HAP-1 (cell line): Measurements from ENCODE around the gene TMEM62.
A peak's percentile ranks its signal among the peaks of the same experiment; 100 is the strongest.
"Not testable (repeated sequence)": the region's sequence is repeated elsewhere in the genome, so short reads cannot be mapped to it uniquely, and the experiment has no call there.

Experiments
- DNase-seq, 2 experiments: peaks; one replicate each; pipeline ENCODE4 v3.0.0-alpha.2; 2016 to 2020; ENCODE audit warnings: low spot score in 2 of 2
- H3K27me3 ChIP-seq: fragments of 250-450 bp; sonication (Bioruptor Pico); 2 replicates; pipeline ENCODE4 v1.5.1; 2020; ENCODE audit warnings: low read depth, mild to moderate bottlenecking, moderate library complexity
- H3K36me3 ChIP-seq: fragments of 250-450 bp; sonication (Bioruptor Pico); replicated peaks from 2 replicates; pipeline ENCODE4 v1.5.1; 2020; ENCODE audit warnings: mild to moderate bottlenecking
- H3K4me1 ChIP-seq: fragments of 250-450 bp; sonication (Bioruptor Pico); 2 replicates; pipeline ENCODE4 v1.5.1; 2020; ENCODE audit warnings: mild to moderate bottlenecking
- H3K4me3 ChIP-seq: fragments of 250-450 bp; sonication (Bioruptor Pico); 2 replicates; pipeline ENCODE4 v1.5.1; 2020; ENCODE audit warnings: mild to moderate bottlenecking, moderate library complexity
- H3K9me3 ChIP-seq: fragments of 250-450 bp; sonication (Bioruptor Pico); 2 replicates; pipeline ENCODE4 v1.5.1; 2020; ENCODE audit warnings: mild to moderate bottlenecking, moderate library complexity
- in situ Hi-C: fragments of 300-500 bp; cut with MboI; formaldehyde crosslinking; loops from 3 replicates; pipeline ENCODE4 v1.14.3; 2020; ENCODE audit warnings: low sequenced_read_pairs, inconsistent platforms, mixed read lengths

TMEM62 gene

DNA sequence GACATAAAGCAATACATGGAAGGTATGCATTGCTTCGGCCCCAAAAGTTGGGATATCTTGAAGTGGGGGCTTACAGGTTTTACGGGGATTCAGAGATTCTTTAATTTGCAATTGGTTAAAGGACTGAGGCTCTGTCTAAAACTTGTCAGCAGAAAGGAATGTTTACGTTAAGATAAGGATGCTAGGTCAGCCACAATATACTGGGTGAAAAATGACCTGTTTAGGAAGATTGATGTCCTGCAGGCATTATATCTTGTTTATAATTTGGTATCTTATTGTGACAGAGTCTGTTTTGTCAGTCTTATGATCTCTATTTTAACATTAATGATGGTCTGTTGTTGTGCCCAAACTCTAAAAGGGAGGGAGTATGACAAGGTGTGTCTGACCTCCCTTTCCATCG is 36.5 kb downstream of the TMEM62 start:
- Histone ChIP-seq H3K36me3 (peaks cover 7% of the 10 kb centered on the region), H3K9me3 (no peaks in the 10 kb centered on the region), H3K27me3 (no peaks in the 10 kb centered on the region), H3K4me1 (no peaks in the 10 kb centered on the region), H3K4me3 (no peak overlapping the region)
- in situ Hi-C loops = no loop called here
- DNase-seq = no peak

DNA sequence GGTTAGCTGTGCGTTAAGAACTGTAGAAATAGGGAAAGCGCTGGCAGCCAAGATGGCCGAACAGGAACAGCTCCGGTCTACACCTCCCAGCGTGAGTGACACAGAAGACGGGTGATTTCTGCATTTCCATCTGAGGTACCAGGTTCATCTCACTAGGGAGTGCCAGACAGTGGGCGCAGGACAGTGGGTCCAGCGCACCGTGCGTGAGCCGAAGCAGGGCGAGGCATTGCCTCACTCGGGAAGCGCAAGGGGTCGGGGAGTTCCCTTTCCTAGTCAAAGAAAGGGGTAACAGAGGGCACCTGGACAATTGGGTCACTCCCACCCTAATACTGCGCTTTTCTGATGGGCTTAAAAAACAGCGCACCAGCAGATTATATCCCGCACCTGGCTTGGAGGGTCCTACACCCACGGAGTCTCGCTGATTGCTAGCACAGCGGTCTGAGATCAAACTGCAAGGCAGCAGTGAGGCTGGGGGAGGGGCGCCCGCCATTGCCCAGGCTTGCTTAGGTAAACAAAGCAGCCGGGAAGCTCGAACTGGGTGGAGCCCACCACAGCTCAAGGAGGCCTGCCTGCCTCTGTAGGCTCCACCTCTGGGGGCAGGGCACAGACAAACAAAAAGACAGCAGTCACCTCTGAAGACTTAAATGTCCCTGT is 42.4 kb downstream of the TMEM62 start:
- in situ Hi-C loops, DNase-seq, H3K4me3 ChIP-seq, H3K36me3 ChIP-seq, H3K4me1 ChIP-seq, H3K9me3 ChIP-seq, H3K27me3 ChIP-seq: not testable (repeated sequence)

DNA sequence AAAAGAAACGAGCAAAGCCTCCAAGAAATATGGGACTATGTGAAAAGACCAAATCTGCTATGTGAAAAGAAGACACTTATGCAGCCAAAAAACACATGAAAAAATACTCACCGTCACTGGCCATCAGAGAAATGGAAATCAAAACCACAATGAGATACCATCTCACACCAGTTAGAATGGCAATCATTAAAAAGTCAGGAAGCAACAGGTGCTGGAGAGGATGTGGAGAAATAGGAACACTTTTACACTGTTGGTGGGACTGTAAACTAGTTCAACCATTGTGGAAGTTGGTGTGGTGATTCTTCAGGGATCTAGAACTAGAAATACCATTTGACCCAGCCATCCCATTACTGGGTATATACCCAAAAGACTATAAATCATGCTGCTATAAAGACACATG is 43.8 kb downstream of the TMEM62 start:
- H3K9me3 ChIP-seq, in situ Hi-C loops, H3K36me3 ChIP-seq, H3K4me1 ChIP-seq, DNase-seq, H3K4me3 ChIP-seq, H3K27me3 ChIP-seq: not testable (repeated sequence)

DNA sequence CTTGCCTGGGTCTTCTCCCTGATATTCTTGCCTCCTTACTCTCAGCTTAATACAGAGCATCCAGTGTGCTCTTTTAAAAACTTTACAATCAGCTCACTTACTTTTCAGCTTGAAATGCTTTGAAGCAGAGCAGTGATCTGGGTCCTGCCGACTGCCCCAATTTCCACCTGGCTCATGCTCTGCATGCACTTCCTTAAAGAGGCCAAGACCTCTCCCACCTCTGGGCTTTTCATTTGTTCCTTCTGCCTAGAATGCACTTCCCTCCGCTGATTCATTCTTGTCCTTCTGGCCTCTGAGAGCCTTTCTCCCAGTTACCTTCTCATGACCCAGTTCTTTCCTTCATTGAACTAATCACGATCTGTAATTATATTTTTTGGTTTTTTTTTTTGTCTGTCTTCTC is 49.9 kb downstream of the TMEM62 start:
- in situ Hi-C loops = no loop called here
- Histone ChIP-seq H3K4me3 (no peak overlapping the region), H3K4me1 (peaks cover 10% of the 10 kb centered on the region), H3K36me3 (peaks cover 12% of the 10 kb centered on the region; the same call in 1 of the 2 replicates), H3K9me3 (no peaks in the 10 kb centered on the region), H3K27me3 (no peaks in the 10 kb centered on the region)
- DNase-seq = no peak

DNA sequence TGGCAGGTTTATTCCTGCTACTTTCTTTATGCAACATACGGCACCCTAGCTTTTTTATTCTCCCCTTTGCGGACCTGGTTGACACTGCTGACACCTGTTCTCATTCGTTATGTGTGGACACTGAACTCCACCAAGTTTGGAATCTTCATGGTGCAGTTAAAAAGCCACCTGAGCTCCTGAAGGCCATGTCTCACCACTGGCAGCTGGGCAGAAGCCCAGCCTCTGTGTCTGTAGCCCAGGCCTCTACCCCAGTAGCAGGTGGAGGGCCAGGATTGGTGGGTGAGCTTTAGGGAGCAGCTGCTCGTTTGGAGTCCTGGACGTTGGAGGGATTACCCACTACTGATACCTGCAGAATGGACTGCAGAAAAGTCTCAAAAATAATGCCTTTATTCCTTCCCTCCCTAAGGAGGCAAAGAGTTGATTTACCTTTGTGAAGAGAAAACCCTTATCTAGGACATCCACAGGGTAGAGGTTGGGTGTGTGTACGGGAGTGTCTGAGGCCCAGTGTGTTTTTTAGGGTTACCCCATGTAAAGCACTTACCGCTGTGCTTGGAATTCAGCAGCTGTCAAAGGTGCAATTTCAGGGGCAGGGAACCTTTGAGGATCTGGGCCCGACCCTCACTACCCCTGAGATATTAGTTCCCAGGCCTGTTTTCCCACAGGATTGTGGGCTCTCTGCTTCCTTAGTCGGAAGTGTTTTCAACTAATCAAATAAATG is 51.2 kb downstream of the TMEM62 start:
- Histone ChIP-seq H3K9me3 (no peaks in the 10 kb centered on the region), H3K36me3 (peaks cover 17% of the 10 kb centered on the region), H3K4me3 (no peak overlapping the region), H3K27me3 (no peaks in the 10 kb centered on the region), H3K4me1 (peaks cover 10% of the 10 kb centered on the region)
- in situ Hi-C loops = no loop called here
- no peak for DNase-seq

DNA sequence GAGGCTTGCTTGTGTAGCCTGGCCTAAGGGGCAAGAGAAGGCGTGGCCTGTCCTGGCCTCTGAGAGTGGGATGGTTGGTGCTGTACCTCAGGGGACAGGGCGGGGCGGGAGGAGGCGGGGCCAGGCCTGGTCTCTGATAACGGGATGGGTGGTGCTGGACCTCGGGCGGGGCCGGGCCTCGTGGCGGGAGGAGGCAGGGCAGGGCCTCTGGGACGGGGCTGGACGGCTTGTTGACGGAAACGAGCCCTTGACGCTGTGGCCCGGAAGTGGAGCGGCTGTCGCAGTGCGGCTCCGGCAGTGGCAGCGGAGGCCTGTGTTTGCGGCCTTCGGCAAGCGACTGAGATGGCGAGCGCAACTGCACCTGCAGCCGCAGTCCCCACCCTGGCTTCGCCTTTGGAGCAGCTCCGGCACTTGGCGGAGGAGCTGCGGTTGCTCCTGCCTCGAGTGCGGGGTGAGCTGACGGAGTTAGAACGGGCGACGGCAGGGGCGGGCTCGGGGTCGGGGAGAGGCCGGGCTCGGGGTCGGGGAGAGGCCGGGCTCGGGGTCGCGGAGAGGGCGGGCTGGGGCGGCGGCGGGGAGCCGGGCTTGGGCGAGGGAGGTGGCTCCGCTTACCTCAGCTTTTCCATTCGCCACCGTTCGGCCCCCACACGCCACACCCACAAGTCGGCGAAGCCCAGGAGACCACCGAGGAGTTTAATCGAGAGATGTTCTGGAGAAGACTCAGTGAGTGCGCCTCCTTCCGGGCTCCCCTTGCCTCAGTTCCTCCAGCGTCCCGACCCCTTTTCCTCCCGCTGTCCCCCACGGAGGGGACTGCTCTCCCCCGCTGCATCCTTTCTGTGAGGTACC is 52.0 kb downstream of the TMEM62 start, which contains the start of gene CCNDBP1:
Gene CCNDBP1, plus strand, starts transcription at position 247 of the 846 bp plus-strand sequence. Its CDS starts 96 bp downstream, at position 343.
- Histone ChIP-seq H3K4me1 (peaks cover 10% of the 10 kb centered on the region), H3K9me3 (no peaks in the 10 kb centered on the region), H3K4me3 (peak within 1 kb of the TSS; percentile 65), H3K27me3 (no peaks in the 10 kb centered on the region), H3K36me3 (peaks cover 24% of the 10 kb centered on the region)
- peak; percentile 91 to 100 for DNase-seq
- in situ Hi-C loops = no loop called here

DNA sequence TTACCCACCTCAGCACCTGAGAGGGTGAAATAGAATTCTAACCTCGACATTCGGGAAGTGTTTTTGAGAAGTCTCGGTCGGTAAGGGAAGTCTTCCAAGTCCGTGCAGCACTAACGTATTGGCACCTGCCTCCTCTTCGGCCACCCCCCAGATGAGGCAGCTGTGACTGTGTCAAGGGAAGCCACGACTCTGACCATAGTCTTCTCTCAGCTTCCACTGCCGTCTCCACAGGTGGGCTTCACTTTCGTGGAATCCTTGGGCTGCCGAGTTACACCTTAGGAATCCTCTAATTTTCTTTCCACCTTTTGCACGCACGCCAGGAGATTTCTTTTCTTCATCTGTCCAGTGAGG is 52.6 kb downstream of the TMEM62 start:
- in situ Hi-C loops = no loop called here
- Histone ChIP-seq H3K9me3 (no peaks in the 10 kb centered on the region), H3K27me3 (no peaks in the 10 kb centered on the region), H3K4me1 (peaks cover 10% of the 10 kb centered on the region), H3K4me3 (peak overlapping the region; percentile 65), H3K36me3 (peaks cover 24% of the 10 kb centered on the region)
- no peak for DNase-seq

DNA sequence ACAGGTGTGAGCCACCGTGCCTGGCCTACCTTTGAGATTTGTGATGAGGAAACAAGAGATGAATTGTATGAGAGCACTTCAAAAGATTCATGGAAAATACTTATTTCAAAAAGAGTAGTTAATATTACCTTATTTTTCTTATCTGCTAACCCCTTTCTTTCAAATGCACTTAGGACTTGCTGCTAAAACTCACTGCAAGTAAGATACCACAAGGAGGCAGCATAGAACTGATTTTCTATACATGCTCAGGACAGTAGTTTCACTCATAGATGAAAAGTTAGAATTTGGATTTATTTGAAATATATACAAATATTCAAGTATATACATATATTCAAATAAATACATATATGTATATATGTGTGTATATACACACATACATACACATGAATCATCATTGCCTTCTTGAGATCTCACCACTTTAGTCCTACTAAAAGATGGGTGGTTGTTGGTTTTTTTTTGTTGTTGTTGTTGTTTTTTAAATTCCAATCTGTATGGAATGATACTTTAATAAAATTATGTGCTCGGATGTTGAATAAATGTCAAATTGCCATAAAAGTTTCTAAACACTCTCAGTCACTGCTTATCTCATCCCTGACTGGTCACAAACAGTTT is 54.3 kb downstream of the TMEM62 start:
- H3K27me3 ChIP-seq = no peaks in the 10 kb centered on the region
- no peaks in the 10 kb centered on the region for H3K9me3 ChIP-seq
- peaks cover 33% of the 10 kb centered on the region for H3K36me3 ChIP-seq
- in situ Hi-C loops = no loop called here
- H3K4me1 ChIP-seq = peaks cover 10% of the 10 kb centered on the region
- peak in 1 of 2 experiments; percentile 55 for DNase-seq
- H3K4me3 ChIP-seq = no peak overlapping the region

DNA sequence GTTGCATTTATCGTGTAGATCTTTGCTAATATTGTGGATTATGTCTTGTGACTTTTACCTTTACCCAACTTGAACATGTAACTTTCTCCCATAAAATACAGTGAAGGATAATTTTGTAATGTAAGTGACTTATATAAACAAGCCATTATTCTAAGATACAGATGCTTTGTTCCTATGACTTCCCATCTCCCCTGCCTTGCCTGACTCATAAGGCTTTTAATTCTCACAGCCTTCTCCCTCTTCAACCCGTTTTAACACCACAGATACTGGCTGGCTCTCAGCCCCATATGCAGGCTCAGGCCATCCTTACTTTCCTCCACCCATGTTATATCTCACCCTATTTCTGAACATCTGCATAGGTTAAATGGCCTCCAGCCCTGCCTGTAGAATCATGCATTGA is 55.9 kb downstream of the TMEM62 start:
- Histone ChIP-seq H3K4me3 (no peak overlapping the region), H3K27me3 (no peaks in the 10 kb centered on the region), H3K4me1 (peaks cover 10% of the 10 kb centered on the region), H3K36me3 (peaks cover 41% of the 10 kb centered on the region), H3K9me3 (no peaks in the 10 kb centered on the region)
- in situ Hi-C loops = no loop called here
- DNase-seq = no peak

DNA sequence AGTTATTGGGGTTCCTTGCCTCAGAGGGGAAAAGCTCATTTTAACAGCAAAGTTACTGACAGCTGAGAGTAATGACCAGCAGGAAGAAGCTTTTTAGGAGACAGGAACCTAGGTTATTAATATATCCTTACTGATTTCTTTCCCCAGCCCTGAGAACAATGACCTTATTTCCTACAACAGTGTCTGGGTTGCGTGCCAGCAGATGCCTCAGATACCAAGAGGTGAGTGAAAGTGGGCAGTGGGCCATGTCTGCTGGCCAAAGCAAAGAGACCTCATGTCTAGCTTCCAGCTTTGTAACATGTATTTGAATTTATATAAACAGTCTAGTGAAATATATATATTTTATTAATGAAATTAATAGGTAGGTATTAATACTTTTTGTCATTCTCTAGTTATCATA is 56.8 kb downstream of the TMEM62 start:
- Histone ChIP-seq H3K4me3 (no peak overlapping the region), H3K27me3 (no peaks in the 10 kb centered on the region), H3K4me1 (peaks cover 7% of the 10 kb centered on the region; the same call in 1 of the 2 replicates), H3K9me3 (no peaks in the 10 kb centered on the region), H3K36me3 (peaks cover 45% of the 10 kb centered on the region)
- in situ Hi-C loops = no loop called here
- DNase-seq = no peak

DNA sequence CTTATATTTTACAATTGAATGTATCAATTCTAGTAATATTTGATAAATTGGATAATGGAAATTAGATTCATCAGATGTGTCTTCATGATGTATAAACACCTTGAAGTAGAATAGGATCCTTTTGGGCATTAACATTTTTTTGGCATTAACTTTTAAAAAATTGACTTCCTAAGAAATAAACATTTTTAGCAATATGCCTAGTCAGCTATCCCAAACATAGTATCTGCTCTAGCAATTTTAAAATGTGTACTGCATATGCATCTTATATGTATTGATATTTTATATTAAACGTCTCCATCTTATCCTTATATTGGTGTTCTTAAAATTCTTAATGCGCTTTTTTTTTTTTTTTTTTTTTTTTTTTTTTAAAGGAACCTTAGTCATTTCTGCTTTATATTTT is 60.3 kb downstream of the TMEM62 start:
- Histone ChIP-seq H3K9me3 (no peaks in the 10 kb centered on the region), H3K36me3 (peaks cover 43% of the 10 kb centered on the region)
- in situ Hi-C loops = no loop called here

DNA sequence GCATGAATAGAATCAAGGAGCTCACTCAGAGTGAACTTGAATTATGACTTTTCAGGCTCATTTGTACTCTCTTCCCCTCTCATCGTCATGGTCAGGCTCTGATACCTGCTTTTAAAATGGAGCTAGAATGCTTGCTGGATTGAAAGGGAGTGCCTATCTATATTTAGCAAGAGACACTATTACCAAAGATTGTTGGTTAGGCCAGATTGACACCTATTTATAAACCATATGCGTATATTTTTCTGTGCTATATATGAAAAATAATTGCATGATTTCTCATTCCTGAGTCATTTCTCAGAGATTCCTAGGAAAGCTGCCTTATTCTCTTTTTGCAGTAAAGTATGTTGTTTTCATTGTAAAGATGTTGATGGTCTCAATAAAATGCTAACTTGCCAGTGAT is 61.4 kb downstream of the TMEM62 start:
- no peak for DNase-seq
- Histone ChIP-seq H3K4me3 (no peak overlapping the region), H3K36me3 (peaks cover 35% of the 10 kb centered on the region), H3K9me3 (no peaks in the 10 kb centered on the region), H3K27me3 (no peaks in the 10 kb centered on the region), H3K4me1 (no peaks in the 10 kb centered on the region)
- in situ Hi-C loops = no loop called here

More for the DNA sequence above, 60.3 kb downstream of the TMEM62 start:
- no peak for DNase-seq
- Histone ChIP-seq H3K4me1 (no peaks in the 10 kb centered on the region), H3K4me3 (no peak overlapping the region), H3K27me3 (no peaks in the 10 kb centered on the region)

DNA sequence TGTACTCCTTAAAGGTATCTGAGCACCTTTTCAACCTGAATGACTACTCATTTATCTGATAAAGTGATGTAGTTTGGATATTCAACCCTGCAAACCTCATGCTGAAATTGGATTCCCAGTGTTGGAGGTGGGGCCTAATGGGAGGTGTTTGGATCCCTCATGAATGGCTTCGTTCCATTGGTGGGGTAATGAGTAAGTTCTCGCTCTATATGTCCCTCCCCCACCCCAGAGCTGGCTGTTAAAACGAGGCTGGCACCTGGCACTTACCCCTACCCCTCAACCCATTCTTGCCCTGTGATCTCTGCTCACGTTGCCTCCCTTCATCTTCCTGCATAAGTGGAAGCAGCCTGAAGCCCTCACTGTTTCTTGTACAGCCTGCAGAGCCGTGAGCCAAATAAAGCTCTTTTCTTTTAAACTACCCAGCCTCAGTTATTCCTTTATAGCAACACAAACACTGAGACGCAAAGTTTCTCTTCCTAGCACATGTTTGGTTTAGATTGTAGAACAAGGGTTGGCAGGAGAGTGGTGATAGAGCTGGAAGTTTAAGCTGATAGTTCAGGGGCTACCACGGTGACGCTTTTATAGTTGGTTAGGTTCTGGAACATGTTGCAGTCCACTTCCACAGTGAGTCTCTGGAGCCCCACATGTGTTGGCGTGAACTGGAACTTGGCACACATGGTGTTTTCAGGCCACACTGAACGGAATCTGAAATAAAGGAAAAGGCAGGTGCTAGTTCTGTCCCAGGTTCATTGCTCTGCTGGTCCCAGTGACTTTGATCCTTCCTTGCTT is 63.6 kb downstream of the TMEM62 start:
- in situ Hi-C loops = no loop called here

More for the DNA sequence above, 63.6 kb downstream of the TMEM62 start:
- H3K36me3 ChIP-seq = peaks cover 28% of the 10 kb centered on the region
- H3K4me1 ChIP-seq = no peaks in the 10 kb centered on the region
- H3K27me3 ChIP-seq = no peaks in the 10 kb centered on the region; the same call in 1 of the 2 replicates
- H3K9me3 ChIP-seq = no peaks in the 10 kb centered on the region
- no peak overlapping the region for H3K4me3 ChIP-seq
- no peak for DNase-seq
